ENCODE data around the gene RBM19. TPM values are rescaled to one million over a fixed set of nuclear protein-coding genes. Genes with fewer than 3 reads are reported as not detected.

Gene RBM19
- total RNA-seq, 1 donor from 2014 or later = 77.0 TPM

DNA sequence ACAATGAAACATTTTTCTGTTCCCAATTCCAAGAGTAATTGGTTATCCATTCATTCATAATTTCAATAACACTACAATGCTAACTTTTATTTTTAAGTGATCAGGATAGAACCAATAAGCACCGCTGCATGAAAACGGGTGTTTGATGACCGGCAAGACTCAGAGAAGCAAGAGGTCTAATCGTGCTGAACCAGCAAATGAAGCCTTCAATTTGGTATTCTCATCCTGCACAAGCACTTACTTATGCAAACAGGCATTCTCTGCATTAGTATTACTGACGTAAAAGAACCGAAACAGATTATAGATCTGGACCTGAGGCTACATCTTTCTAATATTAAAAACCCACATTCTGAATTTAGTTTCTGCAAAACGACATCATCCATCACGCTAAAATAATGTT, 67.7 kb downstream of the RBM19 start:
- H3K4me1 Mint-ChIP-seq = no peaks in the 10 kb centered on the region
- no peaks in the 10 kb centered on the region for H3K27me3 Mint-ChIP-seq
- no peak for ATAC-seq (ENCODE audit: low read depth)
- CTCF ChIA-PET = no interaction called here
- intact Hi-C loops (cut with micrococcal nuclease) = no loop called here
- H3K4me3 Mint-ChIP-seq = no peak overlapping the region
- TF ChIP-seq CTCF (IDR thresholded peaks at IDR 0.05) = no peak
- H3K9me3 Mint-ChIP-seq = no peaks in the 10 kb centered on the region
- peaks cover 70% of the 10 kb centered on the region for H3K36me3 Mint-ChIP-seq (ENCODE audit: low read depth)
- POLR2A ChIA-PET = no interaction called here
- no peak for DNase-seq
- no peak overlapping the region for H3K27ac Mint-ChIP-seq

DNA sequence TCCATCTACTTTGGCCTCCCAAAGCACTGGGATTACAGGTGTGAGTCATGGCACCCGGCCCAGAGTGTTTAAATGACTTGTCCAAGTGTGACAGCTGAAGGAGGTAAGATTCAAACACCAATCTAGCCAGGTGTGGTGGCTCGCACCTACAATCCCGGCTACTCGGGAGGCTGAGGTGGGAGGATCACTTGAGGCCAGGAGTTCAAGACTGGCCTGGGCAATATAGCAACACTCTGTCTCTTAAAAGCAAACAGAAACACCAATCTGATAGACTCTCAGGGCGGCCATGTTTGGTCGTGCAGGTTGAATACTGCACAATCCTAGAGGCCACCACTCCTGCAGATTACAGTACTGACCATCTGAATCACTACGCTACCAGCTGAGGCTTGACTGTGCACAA, 68.7 kb downstream of the RBM19 start:
- ChIA-PET CTCF (no interaction called here), POLR2A (no interaction called here)
- no peaks in the 10 kb centered on the region for H3K27me3 Mint-ChIP-seq
- DNase-seq (no peak), ATAC-seq (ENCODE audit: low read depth) (no peak)
- no peaks in the 10 kb centered on the region for H3K9me3 Mint-ChIP-seq
- no peak overlapping the region for H3K4me3 Mint-ChIP-seq
- intact Hi-C loops (cut with micrococcal nuclease) = no loop called here
- no peak for TF ChIP-seq CTCF (IDR thresholded peaks at IDR 0.05)
- peaks cover 65% of the 10 kb centered on the region for H3K36me3 Mint-ChIP-seq (ENCODE audit: low read depth)
- H3K27ac Mint-ChIP-seq = no peak overlapping the region
- H3K4me1 Mint-ChIP-seq = no peaks in the 10 kb centered on the region

DNA sequence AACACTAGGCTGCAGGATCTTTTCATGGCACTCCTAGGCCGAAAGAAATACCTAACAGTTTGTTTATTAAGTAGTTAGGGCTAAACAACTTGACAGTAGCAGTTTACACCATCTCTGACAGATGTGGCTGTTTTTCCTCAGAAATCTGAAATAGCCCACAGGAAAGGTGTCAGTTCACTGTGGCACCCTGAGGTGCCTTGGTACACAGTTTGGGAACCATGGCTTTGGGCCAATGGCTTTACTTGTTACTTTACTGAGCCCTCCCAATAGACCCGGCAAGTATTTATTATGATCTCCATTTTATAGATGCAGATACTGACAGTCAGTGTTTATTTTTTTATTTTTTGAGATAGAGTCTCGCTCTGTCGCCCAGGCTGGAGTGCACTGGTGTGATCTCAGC, 69.3 kb downstream of the RBM19 start:
- POLR2A ChIA-PET = no interaction called here
- CTCF ChIA-PET = no interaction called here
- peaks cover 67% of the 10 kb centered on the region for H3K36me3 Mint-ChIP-seq (ENCODE audit: low read depth)
- H3K4me3 Mint-ChIP-seq = no peak overlapping the region
- no peak for TF ChIP-seq CTCF (IDR thresholded peaks at IDR 0.05)
- DNase-seq (no peak), ATAC-seq (ENCODE audit: low read depth) (no peak)
- intact Hi-C loops (cut with micrococcal nuclease) = no loop called here
- no peaks in the 10 kb centered on the region for H3K27me3 Mint-ChIP-seq
- no peak overlapping the region for H3K27ac Mint-ChIP-seq
- H3K9me3 Mint-ChIP-seq = no peaks in the 10 kb centered on the region
- no peaks in the 10 kb centered on the region for H3K4me1 Mint-ChIP-seq

GRCh38 chr12:113896194-113896593, 69.9 kb downstream of the RBM19 start:
- Mint-ChIP-seq H3K27ac (no peak overlapping the region), H3K27me3 (no peaks in the 10 kb centered on the region), H3K4me1 (no peaks in the 10 kb centered on the region), H3K9me3 (no peaks in the 10 kb centered on the region), H3K36me3 (ENCODE audit: low read depth) (peaks cover 63% of the 10 kb centered on the region), H3K4me3 (no peak overlapping the region)
- no peak for DNase-seq
- ChIA-PET POLR2A (no interaction called here), CTCF (no interaction called here)
- ATAC-seq (ENCODE audit: low read depth) = no peak
- no peak for TF ChIP-seq CTCF (IDR thresholded peaks at IDR 0.05)
- intact Hi-C loops (cut with micrococcal nuclease) = no loop called here

DNA sequence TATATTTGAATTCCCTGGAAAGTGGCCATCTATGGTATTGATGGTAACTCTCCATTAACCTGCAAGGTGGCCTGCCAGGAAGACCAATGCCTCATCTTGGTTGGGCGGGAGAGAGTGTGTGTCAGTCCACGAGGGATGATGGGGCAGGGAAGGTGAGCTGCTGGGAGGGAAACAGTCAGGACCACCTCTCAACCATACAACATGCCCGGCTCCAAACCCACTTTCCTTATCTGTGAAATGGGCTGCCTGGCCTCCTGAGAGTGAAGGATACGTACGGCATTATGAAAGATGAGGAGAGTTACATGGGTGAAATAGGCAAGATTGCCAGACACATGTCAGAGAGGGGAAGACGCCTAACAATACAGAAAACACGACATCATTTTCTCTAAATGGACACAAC, 70.9 kb downstream of the RBM19 start:
- ChIA-PET POLR2A (interaction anchor here (0.5 kb wide), 1 partner anchor 528 kb away, joined by 5 read pairs; no protein-coding TSS in a partner anchor), CTCF (no interaction called here)
- no peak overlapping the region for H3K4me3 Mint-ChIP-seq
- no peaks in the 10 kb centered on the region for H3K27me3 Mint-ChIP-seq
- H3K27ac Mint-ChIP-seq = no peak overlapping the region
- TF ChIP-seq CTCF (IDR thresholded peaks at IDR 0.05) = no peak
- H3K4me1 Mint-ChIP-seq = no peaks in the 10 kb centered on the region
- no peaks in the 10 kb centered on the region for H3K9me3 Mint-ChIP-seq
- intact Hi-C loops (cut with micrococcal nuclease) = no loop called here
- no peak for ATAC-seq (ENCODE audit: low read depth)
- no peak for DNase-seq
- peaks cover 67% of the 10 kb centered on the region for H3K36me3 Mint-ChIP-seq (ENCODE audit: low read depth)
